GM18867 (cell line): ENCODE results near the gene EXOSC9.

Experiments
- ATAC-seq: cut with Tn5 transposase; IDR thresholded peaks from one replicate; pipeline ENCODE4 v1.9.1; 2021; ENCODE audit warnings: mild to moderate bottlenecking, moderate library complexity; ENCODE audit not compliant: unreplicated experiment

The EXOSC9 gene

DNA sequence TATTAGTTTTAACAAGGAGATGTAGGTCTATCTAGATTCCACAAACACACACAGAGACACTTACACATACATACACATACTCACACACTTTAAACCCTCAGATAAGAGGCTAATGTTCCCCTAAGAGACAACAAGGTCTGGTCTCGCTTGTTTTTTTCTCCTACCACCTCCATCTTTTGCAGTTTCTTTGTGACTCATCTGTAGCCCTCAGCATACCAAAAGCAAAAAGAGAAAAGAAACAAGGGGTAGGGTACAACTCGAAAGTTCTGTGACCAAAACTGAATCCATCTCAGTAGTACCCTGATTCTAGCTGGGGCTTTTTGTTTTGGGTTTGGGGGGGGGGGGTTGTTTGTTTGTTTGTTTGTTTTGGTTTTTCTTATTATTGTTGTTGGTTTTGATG, 12.2 kb upstream of the EXOSC9 start:
- peak; percentile 93 for ATAC-seq

GRCh38 chr4:121789455-121789854, 11.7 kb upstream of the EXOSC9 start:
- no peak for ATAC-seq

DNA sequence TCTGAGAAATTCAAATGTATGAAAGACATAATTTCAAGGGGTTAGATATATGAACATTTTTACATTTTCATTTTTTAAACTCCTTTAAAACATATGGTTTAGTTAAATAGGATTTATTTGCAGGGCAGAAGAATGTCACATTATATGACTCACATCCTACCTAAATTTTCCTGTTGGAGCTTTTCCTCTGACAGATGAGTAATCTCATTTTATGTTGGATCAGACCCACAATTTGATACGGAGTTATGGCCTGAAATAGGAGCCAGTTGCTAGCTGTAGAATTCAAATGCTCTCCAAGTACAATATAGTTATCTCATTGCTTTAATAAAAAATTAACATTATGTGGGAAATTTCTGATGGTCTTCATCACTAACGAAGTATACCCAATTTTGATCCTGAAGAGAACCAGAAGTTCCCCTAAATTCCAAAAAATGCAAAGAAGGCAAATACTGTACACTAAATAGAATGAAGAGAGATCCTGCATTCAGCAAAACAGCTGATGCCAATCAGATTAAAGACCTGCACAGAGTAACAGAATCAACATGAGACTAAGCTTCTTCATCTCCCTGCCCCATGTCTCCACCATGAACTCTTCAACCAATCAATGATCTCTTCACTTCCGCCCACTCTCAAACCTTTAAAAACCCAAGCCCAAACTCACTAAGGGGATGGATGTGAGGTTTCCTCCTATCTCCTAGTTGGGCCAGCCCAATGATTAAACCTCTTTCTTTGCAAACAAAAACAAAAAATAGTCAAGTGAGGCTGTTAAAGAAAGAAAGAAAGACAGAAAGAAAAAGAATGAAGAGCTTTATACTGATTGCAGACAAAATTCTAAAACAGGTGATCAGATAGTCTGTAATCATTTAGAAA, 10.9 kb upstream of the EXOSC9 start:
- no peak for ATAC-seq

DNA sequence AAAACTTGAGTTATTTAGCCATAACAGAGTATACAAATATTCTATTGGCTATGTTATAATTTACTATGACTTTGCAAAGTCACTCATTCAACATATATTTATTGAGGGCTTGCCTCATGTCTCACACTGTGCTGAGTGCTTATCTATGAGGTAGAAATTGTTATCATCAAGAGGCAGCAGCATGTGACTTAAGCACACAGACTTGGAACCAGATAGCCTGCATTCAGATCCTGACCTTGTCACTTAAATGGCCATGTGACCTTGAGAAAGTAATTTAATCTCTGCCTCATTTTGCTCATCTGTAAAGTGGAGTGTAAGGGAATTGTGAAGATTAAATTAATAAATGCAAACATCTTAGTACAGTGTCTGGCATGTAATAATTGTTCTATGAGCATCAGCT, 10.1 kb upstream of the EXOSC9 start:
- no peak for ATAC-seq

GRCh38 chr4:121791481-121791880, 9.6 kb upstream of the EXOSC9 start:
- ATAC-seq = no peak

GRCh38 chr4:121792966-121793365, 8.2 kb upstream of the EXOSC9 start:
- ATAC-seq = no peak

DNA sequence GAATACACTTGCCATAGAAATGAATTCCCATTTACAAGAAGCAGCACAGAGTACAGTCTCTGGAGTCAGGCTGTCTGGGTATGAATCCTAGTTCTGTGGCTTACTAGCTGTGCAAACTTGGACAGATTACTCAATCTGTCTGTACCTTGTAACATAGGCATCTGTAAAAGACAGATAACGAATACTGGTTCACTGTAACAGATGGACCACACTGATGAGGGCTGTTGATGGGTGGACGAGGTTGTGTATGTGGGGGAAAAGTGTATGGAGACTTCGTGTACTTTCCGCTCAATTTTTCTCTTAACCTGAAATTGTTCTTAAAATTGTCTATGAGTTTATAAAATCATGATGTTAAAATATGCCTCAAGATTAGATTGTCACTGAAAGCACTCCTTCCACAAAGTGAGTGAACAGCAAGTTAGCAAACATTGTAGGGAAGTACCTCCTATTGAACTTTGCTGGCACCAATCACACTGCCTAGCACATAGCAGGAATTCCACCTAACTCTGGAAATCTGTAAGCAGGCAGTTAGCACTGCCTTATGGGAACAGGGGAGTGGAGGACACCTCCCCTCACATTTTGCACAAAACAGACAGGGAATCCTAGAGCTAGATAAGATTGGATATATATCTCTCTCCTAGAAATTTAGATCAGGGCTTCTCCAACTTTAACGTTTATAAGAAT, 6.5 kb upstream of the EXOSC9 start:
- no peak for ATAC-seq

DNA sequence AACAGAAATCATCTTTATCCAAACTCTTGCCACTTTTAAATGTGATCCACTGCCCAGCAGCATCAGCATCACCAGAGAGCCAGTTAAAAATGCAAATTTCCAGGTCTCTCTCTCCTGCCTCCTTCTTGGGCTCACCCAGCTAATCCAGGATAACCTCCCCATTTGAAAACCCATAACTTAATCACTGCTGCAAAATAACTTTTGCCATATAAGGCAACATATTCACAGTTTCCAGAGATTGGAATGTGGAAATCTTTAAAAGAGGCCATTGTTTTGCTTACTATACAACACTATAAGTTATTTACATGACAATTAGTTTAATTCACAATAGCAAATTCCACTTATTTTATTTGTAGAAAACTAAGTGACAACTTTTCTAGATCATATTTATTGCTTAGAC, 4.8 kb upstream of the EXOSC9 start:
- no peak for ATAC-seq

GRCh38 chr4:121799208-121799823, 1.8 kb upstream of the EXOSC9 start:
- no peak for ATAC-seq

DNA sequence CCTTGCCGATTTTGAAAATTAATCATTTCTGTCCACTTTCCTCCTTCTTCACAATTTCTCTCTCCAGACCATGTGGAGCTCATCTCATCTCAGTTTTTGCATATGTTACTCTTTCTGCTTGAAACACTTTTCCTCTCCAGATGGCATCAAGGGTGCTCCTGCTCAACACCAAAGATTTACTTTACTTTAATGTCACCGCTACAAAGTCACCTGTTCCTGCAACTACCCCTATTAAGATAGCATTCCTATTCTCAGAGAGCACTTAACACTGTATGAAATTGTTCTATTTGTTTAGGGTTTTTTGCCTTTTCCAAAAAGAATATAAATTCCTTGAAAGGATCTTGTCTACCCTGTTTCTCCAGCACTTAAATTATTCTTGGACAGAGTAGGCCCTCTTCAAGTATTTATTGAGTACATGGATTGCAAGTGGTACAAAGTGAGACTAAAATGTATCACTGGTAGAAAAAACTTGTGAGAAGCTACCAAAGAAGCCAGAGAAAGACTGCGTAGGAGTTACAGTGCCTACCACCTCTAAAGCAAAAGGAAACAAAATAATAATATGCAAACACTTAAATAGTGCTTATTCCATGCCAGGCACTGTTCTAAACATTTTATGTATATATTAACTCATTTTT, 1.1 kb upstream of the EXOSC9 start:
- peak; percentile 5 for ATAC-seq

GRCh38 chr4:121800638-121800960, 524 bp upstream of the EXOSC9 start:
- ATAC-seq = peak; percentile 32

GRCh38 chr4:121801715-121802075, 572 bp downstream of the EXOSC9 start:
- no peak for ATAC-seq

DNA sequence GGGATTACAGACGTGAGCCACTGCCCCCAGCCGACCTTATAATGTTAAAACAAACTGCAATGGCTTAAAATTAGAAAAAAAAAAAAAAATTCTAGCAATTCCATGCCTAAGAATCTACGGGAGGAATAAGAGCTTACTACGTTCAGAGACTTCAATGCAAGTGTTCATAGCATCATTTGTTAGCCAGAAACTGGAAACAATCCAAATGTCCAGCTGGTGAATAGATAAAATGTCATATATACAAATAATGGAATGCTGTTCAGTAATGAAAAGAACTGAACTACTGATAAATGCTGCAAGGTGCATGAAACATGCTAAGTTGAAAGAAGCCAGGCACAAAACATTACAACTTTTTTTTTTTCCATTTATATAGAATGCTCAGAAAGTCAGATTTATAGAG, 5.3 kb downstream of the EXOSC9 start:
- no peak for ATAC-seq

DNA sequence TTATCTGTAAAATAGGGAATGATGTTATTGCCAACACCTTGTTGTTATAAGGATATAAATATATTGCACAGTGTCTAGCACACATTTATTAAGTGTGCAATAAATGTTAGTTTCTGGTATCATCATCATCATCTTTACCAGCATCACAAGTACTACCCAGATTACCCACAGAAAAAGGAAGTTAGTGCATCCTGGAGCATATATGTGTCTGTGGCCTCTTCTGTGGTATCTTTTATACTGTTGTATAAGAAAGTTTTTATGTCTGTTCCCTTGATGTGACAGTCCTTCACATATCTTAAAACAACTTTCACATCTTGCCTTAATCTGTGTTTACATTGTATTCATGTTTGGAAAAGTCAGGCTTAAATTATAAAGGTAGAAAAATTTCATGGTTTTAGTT, 10.0 kb downstream of the EXOSC9 start:
- no peak for ATAC-seq

DNA sequence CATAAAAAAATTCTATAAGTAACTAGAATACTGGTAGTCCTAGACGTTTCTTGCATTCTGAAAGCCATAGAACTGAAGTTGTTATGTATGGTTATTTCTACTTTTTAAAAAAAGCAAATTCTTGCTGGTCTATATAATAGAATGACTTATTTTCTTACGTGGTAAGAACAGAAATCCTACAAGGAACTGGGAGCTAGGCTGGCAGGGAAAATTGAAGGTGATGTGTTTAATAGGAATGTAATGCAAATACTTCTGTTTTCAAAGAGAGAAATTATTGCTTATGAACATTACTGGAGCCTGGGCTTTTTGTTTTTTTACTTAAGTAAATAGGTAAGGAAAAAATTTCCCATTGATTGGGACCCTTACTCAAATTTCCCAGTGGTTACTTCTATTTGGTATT, 13.6 kb downstream of the EXOSC9 start:
- no peak for ATAC-seq

- no peak for ATAC-seq
Measured at GRCh38 chr4:121817006-121817405, 15.9 kb downstream of the EXOSC9 start.

DNA sequence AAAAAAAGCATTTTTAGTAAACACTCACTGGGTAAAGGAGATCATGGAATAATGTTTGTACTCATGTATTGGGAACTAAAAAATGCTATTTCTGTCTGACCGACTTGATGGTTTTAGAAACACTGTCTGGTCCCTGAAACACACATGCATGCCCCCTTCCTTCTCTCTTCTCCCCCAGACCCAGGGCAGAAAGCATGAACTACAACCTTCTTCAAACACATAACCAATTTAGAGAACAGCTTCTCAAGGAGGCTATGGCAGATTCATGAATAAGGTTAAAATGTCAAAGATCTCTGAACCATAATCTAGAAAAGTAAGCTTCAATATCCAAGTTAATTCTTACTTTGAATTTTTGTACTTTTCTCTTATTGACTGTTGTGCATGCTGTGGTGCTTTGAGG, 16.6 kb downstream of the EXOSC9 start:
- ATAC-seq = no peak

GRCh38 chr4:121818215-121818614, 17.1 kb downstream of the EXOSC9 start:
- no peak for ATAC-seq

DNA sequence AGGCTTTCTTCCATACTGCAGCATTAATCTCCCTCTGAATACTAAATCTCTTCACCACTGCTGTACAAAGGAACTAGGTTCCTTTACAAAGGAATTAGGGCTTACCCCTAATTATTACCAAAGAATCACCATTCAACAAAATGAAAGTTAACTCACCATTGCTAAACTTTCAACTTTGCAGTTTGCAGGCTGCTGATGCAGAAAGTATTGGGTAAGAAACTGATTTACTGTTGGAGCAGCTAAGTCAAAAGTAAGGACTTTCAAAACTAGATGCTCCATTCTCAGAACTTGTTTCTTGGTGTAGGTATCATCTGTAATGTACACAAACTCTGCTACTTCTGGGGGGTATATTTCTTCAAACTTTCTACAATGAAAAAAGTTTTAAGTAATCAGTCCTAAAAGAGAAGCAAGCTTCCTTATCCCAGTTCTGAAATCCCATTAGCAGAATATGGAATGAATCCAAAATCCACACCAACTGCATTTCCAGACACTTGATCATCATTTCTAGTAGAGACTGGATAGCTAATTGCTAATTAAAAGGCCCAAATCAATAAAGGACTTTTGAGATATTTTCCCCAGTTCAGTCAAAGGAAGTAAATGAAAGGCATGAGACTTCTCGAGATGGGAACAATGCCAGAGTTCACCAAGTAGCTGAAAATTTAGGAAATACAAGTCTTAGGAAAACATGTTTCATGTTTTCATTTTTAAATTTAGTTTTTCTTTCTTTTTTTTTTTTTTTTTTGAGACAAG, 18.3 kb downstream of the EXOSC9 start:
- no peak for ATAC-seq

DNA sequence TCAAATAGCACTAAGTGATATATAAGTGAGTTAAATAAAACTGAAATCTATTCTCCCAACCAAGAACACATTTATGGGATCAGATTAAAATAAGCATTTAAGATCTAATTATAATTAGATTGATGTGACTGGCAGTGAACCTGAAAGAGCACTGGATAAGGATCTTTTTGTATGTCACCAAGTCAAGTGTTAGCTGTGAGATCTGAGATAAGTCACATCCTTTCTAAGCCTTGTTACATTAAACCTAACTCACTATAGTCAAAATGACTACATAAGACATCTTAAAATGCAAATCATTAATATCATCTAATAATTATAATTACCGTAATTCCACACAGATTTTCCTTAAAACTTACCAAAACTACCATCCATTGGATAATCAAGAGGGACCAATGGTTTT, 20.9 kb downstream of the EXOSC9 start:
- ATAC-seq = no peak
